GM23338 (cell line): ENCODE data around the gene DCUN1D2. TPM values are rescaled to one million over a fixed set of nuclear protein-coding genes. Genes with fewer than 3 reads are reported as not detected.

ENCODE experiments used
- ATAC-seq: fragments of 200-7000 bp; cut with Tn5 transposase; 3 replicates; pipeline ENCODE4 v1.9.1; 2020
- DNase-seq: peaks from one replicate; pipeline ENCODE4 v3.0.0-alpha.2; 2015; ENCODE audit warnings: low spot score
- H2AFZ ChIP-seq: fragments of 200-600 bp; sonication (generic); 2 replicates; pipeline ENCODE4 v1.8.0; 2016; ENCODE audit warnings: antibody characterized with exemption, mild to moderate bottlenecking, moderate library complexity
- H3F3A ChIP-seq: fragments of 200-600 bp; sonication (generic); replicated peaks from 2 replicates; pipeline ENCODE4 v1.8.0; 2017; ENCODE audit warnings: antibody characterized with exemption, mixed run types, low read depth
- H3K27ac ChIP-seq: fragments of 200-600 bp; sonication (generic); 2 replicates; pipeline ENCODE4 v1.6.1; 2016; ENCODE audit warnings: low read depth
- H3K27me3 ChIP-seq: fragments of 200-600 bp; sonication (generic); 2 replicates; pipeline ENCODE4 v1.8.0; 2016; ENCODE audit warnings: mild to moderate bottlenecking, mixed run types, moderate library complexity; ENCODE audit not compliant: insufficient read depth
- H3K36me3 ChIP-seq: fragments of 200-600 bp; sonication (generic); 2 replicates; pipeline ENCODE4 v1.8.0; 2016; ENCODE audit warnings: mild to moderate bottlenecking; ENCODE audit not compliant: insufficient read depth
- H3K4me1 ChIP-seq: fragments of 200-600 bp; sonication (generic); 2 replicates; pipeline ENCODE4 v1.8.0; 2016; ENCODE audit warnings: mild to moderate bottlenecking, moderate library complexity; ENCODE audit not compliant: insufficient read depth
- H3K4me2 ChIP-seq: fragments of 200-600 bp; sonication (generic); 2 replicates; pipeline ENCODE4 v1.7.1; 2017; ENCODE audit warnings: mixed run types
- H3K4me3 ChIP-seq: fragments of 200-600 bp; sonication (generic); 2 replicates; pipeline ENCODE4 v1.6.1; 2016; ENCODE audit warnings: mixed run types
- H3K79me2 ChIP-seq: fragments of 200-600 bp; sonication (generic); replicated peaks from 2 replicates; pipeline ENCODE4 v1.8.0; 2017; ENCODE audit warnings: mild to moderate bottlenecking; ENCODE audit not compliant: insufficient read depth
- H3K9me2 ChIP-seq: fragments of 200-600 bp; sonication (generic); 2 replicates; pipeline ENCODE4 v1.8.0; 2017; ENCODE audit not compliant: insufficient read depth
- H4K20me1 ChIP-seq: fragments of 200-600 bp; sonication (generic); replicated peaks from 2 replicates; pipeline ENCODE4 v1.8.0; 2017; ENCODE audit warnings: mild to moderate bottlenecking; ENCODE audit not compliant: insufficient read depth
- H3K27ac Mint-ChIP-seq: 2 replicates; pipeline ENCODE4 v1.8.0; 2020; ENCODE audit warnings: inconsistent platforms, mild to moderate bottlenecking, moderate library complexity, mixed read lengths
- H3K27me3 Mint-ChIP-seq: 3 replicates; pipeline ENCODE4 v1.8.0; 2022; ENCODE audit warnings: low read depth, mild to moderate bottlenecking, moderate library complexity, mixed read lengths, inconsistent platforms; ENCODE audit not compliant: insufficient read depth, poor library complexity
- H3K36me3 Mint-ChIP-seq: 3 replicates; pipeline ENCODE4 v1.8.0; 2021; ENCODE audit warnings: low read depth, mild to moderate bottlenecking, inconsistent platforms, moderate library complexity, mixed read lengths
- H3K4me1 Mint-ChIP-seq: 3 replicates; pipeline ENCODE4 v1.8.0; 2020; ENCODE audit warnings: mild to moderate bottlenecking, inconsistent platforms, mixed read lengths
- H3K4me3 Mint-ChIP-seq: 3 replicates; pipeline ENCODE4 v1.8.0; 2021; ENCODE audit warnings: moderate library complexity, mild to moderate bottlenecking, inconsistent platforms, mixed read lengths
- H3K9me3 Mint-ChIP-seq: 3 replicates; pipeline ENCODE4 v1.8.0; 2020; ENCODE audit warnings: moderate library complexity, mild to moderate bottlenecking, inconsistent platforms, mixed read lengths
- CTCF ChIP-seq, 2 experiments: fragments of 200-600 bp in 1 of 2; sonication (generic) in 1 of 2; conservative IDR thresholded peaks; 2 replicates each; pipeline versions ENCODE4 v1.5.1 to v1.6.1; 2016 to 2017; ENCODE audit warnings: antibody characterized with exemption in 2 of 2, low read depth in 2 of 2, mild to moderate bottlenecking in 2 of 2, moderate library complexity in 1 of 2
- JUNB ChIP-seq: IDR thresholded peaks from one replicate; pipeline ENCODE4 v1.6.1; 2016; ENCODE audit warnings: antibody characterized with exemption; ENCODE audit not compliant: unreplicated experiment
- NANOG ChIP-seq: IDR thresholded peaks from 2 replicates; pipeline ENCODE4 v1.6.1; 2016; ENCODE audit warnings: antibody characterized with exemption, borderline replicate concordance
- POLR2AphosphoS5 ChIP-seq: IDR thresholded peaks from 2 replicates; pipeline ENCODE4 v1.6.1; 2016; ENCODE audit warnings: antibody characterized with exemption, low read depth
- REST ChIP-seq: IDR thresholded peaks from one replicate; pipeline ENCODE4 v1.6.1; 2018; ENCODE audit warnings: antibody characterized with exemption; ENCODE audit not compliant: unreplicated experiment
- STAT1 ChIP-seq: IDR thresholded peaks from one replicate; pipeline ENCODE4 v1.6.1; 2016; ENCODE audit warnings: antibody characterized with exemption; ENCODE audit not compliant: unreplicated experiment
- ZNF114 ChIP-seq: fragments of 250-450 bp; sonication (Bioruptor Pico); IDR thresholded peaks from 2 replicates; pipeline ENCODE4 v1.5.0; 2020; ENCODE audit warnings: mild to moderate bottlenecking, moderate library complexity
- ZNF331 ChIP-seq: fragments of 250-450 bp; sonication (Bioruptor Pico); IDR thresholded peaks from 2 replicates; pipeline ENCODE4 v1.5.0; 2020; ENCODE audit warnings: low read depth, mild to moderate bottlenecking, moderate library complexity
- ZNF462 ChIP-seq: fragments of 250-450 bp; sonication (Bioruptor Pico); IDR thresholded peaks from 2 replicates; pipeline ENCODE4 v1.5.0; 2020; ENCODE audit warnings: mild to moderate bottlenecking, moderate library complexity
- polyA plus RNA-seq: library from polyadenylated mRNA; unstranded; fragments of >200 nt; fragmentation: Nextera tagmentation; extraction: Ambion mirVana; gene quantifications from 2 replicates; pipeline ENCODE4 v1.2.1, GENCODE V29; 2016
- total RNA-seq: library from RNA; depleted of rRNA; stranded (reverse); fragments of >200 nt; shearing (Covaris generic); gene quantifications from 2 replicates; pipeline ENCODE4 v1.2.3, GENCODE V29; 2014

Gene DCUN1D2
- total and polyA plus RNA-seq, 2 experiments from 2014 or later: 12.3 to 38.0 TPM

- Histone ChIP-seq H3K79me2 (0 out of 2 replicates have a peak, but pooled peaks cover 3% of the 10 kb centered on the region), H2AFZ (no peak overlapping the region), H4K20me1 (peaks cover 2% of the 10 kb centered on the region), H3K4me3 (no peak overlapping the region), H3K27me3 (no peaks in the 10 kb centered on the region), H3K36me3 (no peaks in the 10 kb centered on the region), H3F3A (peaks cover 11% of the 10 kb centered on the region; the same call in 1 of the 2 replicates), H3K4me2 (no peak overlapping the region), H3K27ac (0 out of 2 replicates have a peak overlapping the region, but pooled peaks have one; percentile 59), H3K9me2 (no peaks in the 10 kb centered on the region), H3K4me1 (no peaks in the 10 kb centered on the region)
- no peak for DNase-seq
- H3K9me3 Mint-ChIP-seq: no peaks in the 10 kb centered on the region
- no peak for ATAC-seq
- peaks cover 1% of the 10 kb centered on the region for H3K27me3 Mint-ChIP-seq
- H3K36me3 Mint-ChIP-seq: peaks cover 20% of the 10 kb centered on the region
- peaks cover 7% of the 10 kb centered on the region for H3K4me1 Mint-ChIP-seq
- no peak overlapping the region for H3K27ac Mint-ChIP-seq
- TF ChIP-seq NANOG (no peak), ZNF331 (CRISPR knock-in tag) (no peak), POLR2AphosphoS5 (no peak), REST (no peak), ZNF462 (CRISPR knock-in tag) (no peak), ZNF114 (CRISPR knock-in tag) (no peak), CTCF (conservative IDR thresholded peaks at IDR 0.05; ENCODE audit: low read depth in 2 of 2) (no peak), JUNB (no peak), STAT1 (no peak)
- no peak overlapping the region for H3K4me3 Mint-ChIP-seq
These were observed 48.2 kb upstream of the DCUN1D2 start for GRCh38 chr13:113538689-113539058.
